GM18502 (cell line): ENCODE data around the gene IQCN.
"Not testable (repeated sequence)": the region's sequence is repeated elsewhere in the genome, so short reads cannot be mapped to it uniquely, and the experiment has no call there.

Experiments used
- ATAC-seq: cut with Tn5 transposase; IDR thresholded peaks from one replicate; pipeline ENCODE4 v1.9.1; 2021; ENCODE audit warnings: mild to moderate bottlenecking; ENCODE audit not compliant: unreplicated experiment, poor library complexity

The IQCN gene

DNA sequence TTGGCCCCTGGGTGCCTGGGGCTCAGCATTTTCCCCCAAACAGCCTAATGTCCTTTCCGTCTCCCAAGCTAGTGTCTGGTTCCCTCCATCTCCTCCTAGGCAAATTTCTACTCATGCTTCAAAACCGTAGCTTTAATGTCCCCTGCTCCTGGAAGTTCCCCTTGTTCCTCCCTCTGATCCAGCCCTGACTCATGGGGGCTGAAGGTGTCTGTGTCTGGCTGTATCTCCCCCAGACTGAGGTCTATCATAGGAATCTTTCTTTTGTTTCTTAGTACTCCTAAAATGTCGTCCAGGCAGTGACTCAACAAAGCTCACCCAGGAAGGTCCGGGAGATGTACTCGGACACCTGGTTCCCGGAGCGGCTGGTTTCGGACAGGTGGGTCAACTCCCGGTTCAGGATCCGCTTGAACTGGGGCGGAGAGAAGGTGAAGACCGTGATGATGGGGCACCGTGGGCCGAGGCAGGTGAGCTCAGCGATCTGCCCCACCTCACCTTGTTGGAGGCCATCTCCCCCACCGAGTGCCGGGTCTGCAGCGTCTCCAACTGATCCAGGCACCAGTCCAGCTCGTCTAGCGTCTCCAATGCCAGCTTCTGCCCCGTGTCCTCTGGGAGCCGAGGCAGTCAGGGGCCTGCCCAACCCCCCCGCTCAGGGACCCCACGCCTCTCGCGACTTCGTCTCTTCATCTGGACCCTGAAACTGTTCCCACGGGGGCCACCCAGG, 54.2 kb downstream of the IQCN start:
- no peak for ATAC-seq

DNA sequence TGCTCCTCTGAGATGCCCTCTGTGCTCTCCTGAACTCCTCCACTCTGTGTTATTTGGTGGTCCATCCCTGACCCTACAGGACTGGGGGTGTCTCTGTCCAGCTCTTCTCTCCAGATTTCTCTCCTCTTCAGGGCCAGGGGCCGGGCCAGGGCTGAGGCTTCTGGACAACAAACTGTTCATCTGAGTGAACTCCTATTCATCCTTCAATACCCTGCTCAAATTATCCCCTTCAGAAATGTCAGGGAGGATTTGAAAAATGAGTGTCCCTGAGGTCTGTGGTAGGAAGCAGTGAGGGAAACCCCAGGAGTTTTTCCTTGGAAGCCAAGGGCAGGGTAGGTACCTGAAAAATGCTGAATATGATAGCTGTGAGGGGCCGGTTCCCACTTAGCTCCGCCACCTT, 55.7 kb downstream of the IQCN start:
- ATAC-seq, result no peak

DNA sequence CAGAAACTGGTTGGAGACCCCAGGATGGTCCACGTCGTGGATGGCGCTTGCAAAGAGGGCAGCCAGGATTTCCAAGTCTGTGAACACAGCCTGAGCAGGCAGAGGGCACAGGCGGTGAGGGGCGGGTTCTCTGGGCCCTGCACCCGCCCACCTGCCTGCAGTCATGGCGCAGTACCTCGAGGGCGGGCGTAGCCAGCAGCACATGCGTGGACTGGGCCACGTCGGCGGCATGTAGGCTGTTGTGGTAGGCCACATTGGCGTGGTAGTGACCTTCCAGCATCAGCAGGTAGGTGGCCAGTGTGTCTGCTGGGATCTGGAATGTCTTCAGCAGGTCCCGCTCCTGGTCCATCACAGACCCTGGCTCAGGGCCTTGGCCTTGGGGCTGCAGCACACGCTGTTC, 56.1 kb downstream of the IQCN start:
- no peak for ATAC-seq

DNA sequence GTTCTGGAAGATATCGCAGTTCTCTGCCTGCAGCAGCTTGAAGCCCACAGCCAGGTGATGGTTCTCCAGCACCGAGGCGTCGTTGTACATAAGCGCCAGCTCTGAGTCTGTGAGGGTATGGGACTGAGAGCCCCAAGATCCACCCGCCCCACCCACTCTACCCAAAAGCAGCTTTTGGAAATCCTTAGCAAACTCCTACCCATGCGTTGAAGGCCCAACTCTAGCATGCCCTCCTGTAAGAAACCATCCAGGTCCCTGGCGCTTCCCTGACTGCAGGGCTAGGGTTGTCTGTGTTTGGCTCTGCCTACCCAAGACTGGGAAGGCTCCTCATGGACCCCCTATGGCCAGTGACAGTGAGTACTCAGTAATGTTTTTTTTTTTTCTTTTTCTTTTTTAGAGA, 57.5 kb downstream of the IQCN start:
- ATAC-seq, result no peak

DNA sequence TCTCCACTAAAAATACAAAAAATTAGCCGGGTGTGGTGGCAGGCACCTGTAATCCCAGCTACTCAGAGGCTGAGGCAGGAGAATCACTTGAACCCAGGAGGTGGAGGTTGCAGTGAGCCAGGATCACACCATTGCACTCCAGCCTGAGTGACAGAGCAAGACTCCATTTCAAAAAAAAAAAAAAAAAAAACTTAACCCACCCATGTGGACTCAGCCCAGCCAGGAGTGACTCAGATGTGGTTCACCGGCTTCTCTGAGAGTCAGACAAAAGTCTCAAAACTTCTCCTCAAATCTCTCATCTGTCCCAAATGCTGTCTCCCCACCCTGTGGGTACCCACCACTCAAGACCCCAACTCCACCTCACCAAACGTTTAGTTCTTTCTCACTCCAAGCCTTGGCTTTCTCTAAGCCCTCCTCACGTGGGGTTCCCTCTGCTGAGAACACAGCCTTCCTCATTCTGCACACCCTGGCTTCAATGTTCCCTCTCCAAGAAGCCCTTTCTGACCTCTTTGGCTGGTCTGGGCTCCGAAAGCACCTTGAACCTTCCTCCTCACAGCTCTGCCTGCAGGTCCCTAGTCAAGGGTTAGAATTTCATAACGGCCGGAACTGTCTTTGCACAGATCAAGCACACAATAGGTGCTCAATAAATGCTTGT, 59.3 kb downstream of the IQCN start:
- no peak for ATAC-seq

DNA sequence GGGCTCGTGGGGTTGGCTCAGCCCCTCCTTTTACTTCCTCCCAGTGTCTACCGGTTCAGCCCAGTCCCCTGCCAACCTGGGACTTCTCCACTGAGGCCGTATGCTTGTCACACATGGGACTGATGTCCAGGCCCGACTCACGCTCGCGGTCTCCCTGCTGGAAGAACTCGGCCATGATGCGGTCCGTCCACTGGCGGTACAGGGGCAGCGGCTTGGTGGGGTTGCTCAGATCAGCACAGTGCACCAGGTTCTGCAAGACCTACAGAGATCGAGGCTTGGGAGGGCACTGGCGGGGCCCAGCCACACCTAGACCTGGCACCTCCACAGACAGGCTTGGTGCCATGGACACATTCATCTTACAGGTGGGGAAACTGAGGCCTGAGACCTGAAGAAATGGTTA, 62.6 kb downstream of the IQCN start:
- ATAC-seq, result no peak

DNA sequence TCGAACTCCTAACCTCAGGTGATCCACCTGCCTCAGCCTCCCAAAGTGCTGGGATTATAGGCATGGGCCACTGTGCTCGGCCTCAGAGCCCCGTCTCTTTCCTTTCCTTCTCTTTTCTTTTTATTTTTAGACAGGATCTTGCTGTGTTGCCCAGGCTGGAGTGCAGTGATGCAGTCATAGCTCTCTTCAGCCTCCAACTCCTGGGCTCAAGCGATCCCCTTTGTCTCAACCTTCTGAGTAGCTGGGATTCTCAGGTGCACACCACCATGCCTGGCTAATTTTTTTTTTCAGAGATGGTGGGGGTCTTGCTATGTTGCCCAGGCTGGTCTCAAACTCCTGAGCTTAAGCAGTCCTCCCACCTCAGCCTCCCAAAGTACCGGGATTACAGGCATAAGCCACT, 64.3 kb downstream of the IQCN start:
- ATAC-seq, result not testable (repeated sequence)

DNA sequence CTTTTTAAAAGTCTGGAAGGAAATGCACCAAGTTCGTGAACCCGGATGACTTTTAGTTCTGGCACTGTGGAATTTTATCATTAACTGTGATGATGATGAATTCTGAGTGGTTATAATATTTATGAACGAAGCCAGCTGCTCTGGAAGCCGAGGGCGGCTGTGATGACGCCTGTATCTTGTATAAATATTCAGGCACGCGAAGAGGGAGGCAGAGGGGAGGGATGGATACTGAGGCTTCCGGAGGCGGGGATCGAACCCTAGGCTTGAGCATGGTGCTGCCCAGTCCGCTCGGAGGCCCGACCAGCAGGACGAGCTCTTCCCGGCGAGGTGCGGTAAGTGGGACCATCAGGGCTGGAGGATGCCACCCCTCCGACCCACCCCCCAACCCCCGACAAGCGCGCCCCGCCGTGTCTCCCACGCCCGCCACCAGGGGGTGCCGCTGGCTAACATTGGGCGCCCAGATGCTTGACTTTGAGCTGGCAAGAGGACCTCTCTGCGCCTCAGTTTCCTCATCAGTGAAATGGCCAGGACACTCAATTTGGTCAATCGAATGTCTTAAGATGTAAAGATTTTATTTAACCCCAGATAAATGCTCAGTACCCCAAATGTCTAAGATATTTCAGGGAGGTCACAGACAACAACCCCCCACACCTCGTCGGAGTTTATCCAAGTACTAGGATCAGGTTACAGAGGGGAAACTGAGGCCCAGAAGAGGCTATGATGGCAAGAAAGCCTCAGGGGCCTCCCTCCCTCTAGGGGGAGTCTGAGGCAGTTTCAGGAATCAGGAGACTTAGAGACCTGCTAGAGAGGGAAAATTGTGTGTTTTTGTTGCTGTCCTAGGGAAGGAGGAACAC, 65.9 kb downstream of the IQCN start:
- ATAC-seq, result no peak
